ENCODE results near the gene RAB35. TPM values are rescaled to one million over a fixed set of nuclear protein-coding genes. Genes with fewer than 3 reads are reported as not detected.

Gene RAB35
- total RNA-seq, 2 experiments from 2014 or later: 61.0 to 64.6 TPM

GRCh38 chr12:120102189-120103043 lies 14.1 kb downstream of the RAB35 start:
- no peaks in the 10 kb centered on the region for H3K27me3 Mint-ChIP-seq (ENCODE audit: low read depth)
- no peak for DNase-seq
- POLR2A ChIA-PET: interaction anchor here (0.8 to 1.0 kb wide), 2 partner anchors 19 to 22 kb away, joined by 3 to 4 read pairs; no protein-coding TSS in a partner anchor
- ATAC-seq: no peak
- peaks cover 18% of the 10 kb centered on the region for H3K4me1 Mint-ChIP-seq (ENCODE audit: low read depth)
- H3K27ac Mint-ChIP-seq: no peak overlapping the region
- peaks cover 58% of the 10 kb centered on the region for H3K36me3 Mint-ChIP-seq (ENCODE audit: low read depth)
- CTCF ChIA-PET: no interaction called here
- H3K4me3 Mint-ChIP-seq: no peak overlapping the region
- no peaks in the 10 kb centered on the region for H3K9me3 Mint-ChIP-seq (ENCODE audit: insufficient read depth)

- ChIA-PET CTCF (no interaction called here), POLR2A (no interaction called here)
- Mint-ChIP-seq H3K4me1 (ENCODE audit: low read depth) (peaks cover 18% of the 10 kb centered on the region), H3K9me3 (ENCODE audit: insufficient read depth) (no peaks in the 10 kb centered on the region), H3K36me3 (ENCODE audit: low read depth) (peaks cover 58% of the 10 kb centered on the region), H3K27me3 (ENCODE audit: low read depth) (no peaks in the 10 kb centered on the region), H3K27ac (peak overlapping the region; percentile 76), H3K4me3 (no peak overlapping the region)
- DNase-seq (no peak), ATAC-seq (no peak)
Measured at GRCh38 chr12:120101617-120102016, 14.9 kb downstream of the RAB35 start.

GRCh38 chr12:120101182-120101581 lies 15.4 kb downstream of the RAB35 start:
- ATAC-seq (no peak), DNase-seq (no peak)
- no peaks in the 10 kb centered on the region for H3K9me3 Mint-ChIP-seq (ENCODE audit: insufficient read depth)
- H3K27ac Mint-ChIP-seq: peak overlapping the region; percentile 76
- H3K27me3 Mint-ChIP-seq (ENCODE audit: low read depth): no peaks in the 10 kb centered on the region
- CTCF ChIA-PET: no interaction called here
- peaks cover 59% of the 10 kb centered on the region for H3K36me3 Mint-ChIP-seq (ENCODE audit: low read depth)
- H3K4me3 Mint-ChIP-seq: no peak overlapping the region
- POLR2A ChIA-PET: interaction anchor here (1.7 kb wide), 1 partner anchor 190 kb away, joined by 5 read pairs; the partner anchor contains the start of gene RNU4-2
- H3K4me1 Mint-ChIP-seq (ENCODE audit: low read depth): peaks cover 18% of the 10 kb centered on the region

GRCh38 chr12:120100630-120101029 lies 15.9 kb downstream of the RAB35 start:
- Mint-ChIP-seq H3K4me3 (no peak overlapping the region), H3K27me3 (ENCODE audit: low read depth) (no peaks in the 10 kb centered on the region), H3K9me3 (ENCODE audit: insufficient read depth) (no peaks in the 10 kb centered on the region), H3K4me1 (ENCODE audit: low read depth) (peaks cover 17% of the 10 kb centered on the region), H3K27ac (no peak overlapping the region), H3K36me3 (ENCODE audit: low read depth) (peaks cover 56% of the 10 kb centered on the region)
- POLR2A ChIA-PET: interaction anchor here (0.9 to 1.7 kb wide), 3 partner anchors 10 to 191 kb away, joined by 3 to 5 read pairs (median 3); partner anchors contain the start of gene RNU4-2
- ATAC-seq (no peak), DNase-seq (no peak)
- CTCF ChIA-PET: interaction anchor here (1.0 kb wide), 1 partner anchor 100 kb away, joined by 4 read pairs; the partner anchor contains the start of gene RPLP0

- DNase-seq: no peak
- Mint-ChIP-seq H3K27ac (peak overlapping the region; percentile 52), H3K36me3 (ENCODE audit: low read depth) (peaks cover 50% of the 10 kb centered on the region), H3K4me1 (ENCODE audit: low read depth) (peaks cover 17% of the 10 kb centered on the region), H3K9me3 (ENCODE audit: insufficient read depth) (no peaks in the 10 kb centered on the region), H3K27me3 (ENCODE audit: low read depth) (no peaks in the 10 kb centered on the region), H3K4me3 (no peak overlapping the region)
- ChIA-PET POLR2A (interaction anchor here (1.0 to 1.7 kb wide), 2 partner anchors 17 to 192 kb away, joined by 3 to 5 read pairs; partner anchors contain the start of gene RNU4-2), CTCF (interaction anchor here (1.0 kb wide), 1 partner anchor 101 kb away, joined by 4 read pairs; the partner anchor contains the start of gene RPLP0)
- no peak for ATAC-seq
Measured at GRCh38 chr12:120099738-120100137, 16.8 kb downstream of the RAB35 start.

GRCh38 chr12:120098756-120099470 lies 17.6 kb downstream of the RAB35 start:
- ChIA-PET CTCF (no interaction called here), POLR2A (no interaction called here)
- peaks cover 48% of the 10 kb centered on the region for H3K36me3 Mint-ChIP-seq (ENCODE audit: low read depth)
- H3K4me3 Mint-ChIP-seq: no peak overlapping the region
- H3K27me3 Mint-ChIP-seq (ENCODE audit: low read depth): no peaks in the 10 kb centered on the region
- peaks cover 19% of the 10 kb centered on the region for H3K4me1 Mint-ChIP-seq (ENCODE audit: low read depth)
- no peaks in the 10 kb centered on the region for H3K9me3 Mint-ChIP-seq (ENCODE audit: insufficient read depth)
- ATAC-seq (no peak), DNase-seq (no peak)
- no peak overlapping the region for H3K27ac Mint-ChIP-seq

- ChIA-PET CTCF (no interaction called here), POLR2A (no interaction called here)
- Mint-ChIP-seq H3K4me1 (ENCODE audit: low read depth) (peaks cover 13% of the 10 kb centered on the region), H3K27ac (no peak overlapping the region), H3K36me3 (ENCODE audit: low read depth) (peaks cover 41% of the 10 kb centered on the region), H3K27me3 (ENCODE audit: low read depth) (no peaks in the 10 kb centered on the region), H3K9me3 (ENCODE audit: insufficient read depth) (no peaks in the 10 kb centered on the region), H3K4me3 (no peak overlapping the region)
- ATAC-seq (no peak), DNase-seq (no peak)
Measured at GRCh38 chr12:120096671-120097202, 19.8 kb downstream of the RAB35 start.

- CTCF ChIA-PET: no interaction called here
- peaks cover 47% of the 10 kb centered on the region for H3K36me3 Mint-ChIP-seq (ENCODE audit: low read depth)
- H3K27ac Mint-ChIP-seq: no peak overlapping the region
- no peaks in the 10 kb centered on the region for H3K9me3 Mint-ChIP-seq (ENCODE audit: insufficient read depth)
- ATAC-seq (no peak), DNase-seq (no peak)
- peaks cover 5% of the 10 kb centered on the region for H3K4me1 Mint-ChIP-seq (ENCODE audit: low read depth)
- POLR2A ChIA-PET: no interaction called here
- no peaks in the 10 kb centered on the region for H3K27me3 Mint-ChIP-seq (ENCODE audit: low read depth)
- H3K4me3 Mint-ChIP-seq: no peak overlapping the region
Measured at GRCh38 chr12:120095736-120096135, 20.8 kb downstream of the RAB35 start.

GRCh38 chr12:120095331-120095730 lies 21.2 kb downstream of the RAB35 start:
- peaks cover 45% of the 10 kb centered on the region for H3K36me3 Mint-ChIP-seq (ENCODE audit: low read depth)
- no peaks in the 10 kb centered on the region for H3K9me3 Mint-ChIP-seq (ENCODE audit: insufficient read depth)
- no peaks in the 10 kb centered on the region for H3K27me3 Mint-ChIP-seq (ENCODE audit: low read depth)
- no peak overlapping the region for H3K27ac Mint-ChIP-seq
- ATAC-seq (no peak), DNase-seq (no peak)
- CTCF ChIA-PET: no interaction called here
- H3K4me1 Mint-ChIP-seq (ENCODE audit: low read depth): peaks cover 2% of the 10 kb centered on the region
- H3K4me3 Mint-ChIP-seq: no peak overlapping the region
- POLR2A ChIA-PET: no interaction called here

GRCh38 chr12:120094485-120094884 lies 22.1 kb downstream of the RAB35 start:
- peaks cover 44% of the 10 kb centered on the region for H3K36me3 Mint-ChIP-seq (ENCODE audit: low read depth)
- DNase-seq: no peak
- H3K27ac Mint-ChIP-seq: no peak overlapping the region
- CTCF ChIA-PET: no interaction called here
- no peaks in the 10 kb centered on the region for H3K9me3 Mint-ChIP-seq (ENCODE audit: insufficient read depth)
- H3K4me1 Mint-ChIP-seq (ENCODE audit: low read depth): peaks cover 2% of the 10 kb centered on the region
- no peaks in the 10 kb centered on the region for H3K27me3 Mint-ChIP-seq (ENCODE audit: low read depth)
- no peak overlapping the region for H3K4me3 Mint-ChIP-seq
- POLR2A ChIA-PET: no interaction called here
- ATAC-seq: no peak

GRCh38 chr12:120093592-120094355 lies 22.8 kb downstream of the RAB35 start:
- peaks cover 40% of the 10 kb centered on the region for H3K36me3 Mint-ChIP-seq (ENCODE audit: low read depth)
- H3K9me3 Mint-ChIP-seq (ENCODE audit: insufficient read depth): no peaks in the 10 kb centered on the region
- ChIA-PET POLR2A (no interaction called here), CTCF (no interaction called here)
- ATAC-seq (peak; percentile 22), DNase-seq (no peak)
- H3K27me3 Mint-ChIP-seq (ENCODE audit: low read depth): no peaks in the 10 kb centered on the region
- no peak overlapping the region for H3K27ac Mint-ChIP-seq
- H3K4me1 Mint-ChIP-seq (ENCODE audit: low read depth): peaks cover 5% of the 10 kb centered on the region
- no peak overlapping the region for H3K4me3 Mint-ChIP-seq
